GM18873 (cell line): ENCODE results near the gene SHFL.

Source experiments
- ATAC-seq: cut with Tn5 transposase; IDR thresholded peaks from one replicate; pipeline ENCODE4 v1.9.1; 2021; ENCODE audit warnings: mild to moderate bottlenecking, moderate library complexity, moderate number of reproducible peaks; ENCODE audit not compliant: unreplicated experiment, low FRiP score

Gene SHFL

GRCh38 chr19:10086591-10087192 lies 575 bp downstream of the SHFL start:
- ATAC-seq: no peak

GRCh38 chr19:10087296-10088061 lies 1.4 kb downstream of the SHFL start:
- ATAC-seq: no peak

- ATAC-seq: no peak
These were observed 2.9 kb downstream of the SHFL start for GRCh38 chr19:10088949-10089554.

GRCh38 chr19:10089801-10090375 lies 3.8 kb downstream of the SHFL start:
- ATAC-seq: no peak

DNA sequence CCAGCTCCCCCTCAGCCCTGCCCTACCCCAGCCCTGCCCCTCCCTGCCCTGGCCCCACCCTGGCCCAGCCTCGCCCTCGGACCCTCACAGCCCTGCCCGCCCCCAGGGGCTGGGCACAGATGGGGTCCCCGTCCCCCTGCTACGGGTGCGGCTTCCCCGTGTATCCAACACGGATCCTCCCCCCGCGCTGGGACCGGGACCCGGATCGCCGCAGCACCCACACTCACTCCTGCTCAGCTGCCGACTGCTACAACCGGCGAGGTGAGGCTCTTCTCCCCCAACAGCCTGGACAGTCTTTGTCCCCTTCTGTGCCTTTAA lies 5.2 kb downstream of the SHFL start:
- no peak for ATAC-seq

GRCh38 chr19:10091895-10092641 lies 6.0 kb downstream of the SHFL start:
- no peak for ATAC-seq

DNA sequence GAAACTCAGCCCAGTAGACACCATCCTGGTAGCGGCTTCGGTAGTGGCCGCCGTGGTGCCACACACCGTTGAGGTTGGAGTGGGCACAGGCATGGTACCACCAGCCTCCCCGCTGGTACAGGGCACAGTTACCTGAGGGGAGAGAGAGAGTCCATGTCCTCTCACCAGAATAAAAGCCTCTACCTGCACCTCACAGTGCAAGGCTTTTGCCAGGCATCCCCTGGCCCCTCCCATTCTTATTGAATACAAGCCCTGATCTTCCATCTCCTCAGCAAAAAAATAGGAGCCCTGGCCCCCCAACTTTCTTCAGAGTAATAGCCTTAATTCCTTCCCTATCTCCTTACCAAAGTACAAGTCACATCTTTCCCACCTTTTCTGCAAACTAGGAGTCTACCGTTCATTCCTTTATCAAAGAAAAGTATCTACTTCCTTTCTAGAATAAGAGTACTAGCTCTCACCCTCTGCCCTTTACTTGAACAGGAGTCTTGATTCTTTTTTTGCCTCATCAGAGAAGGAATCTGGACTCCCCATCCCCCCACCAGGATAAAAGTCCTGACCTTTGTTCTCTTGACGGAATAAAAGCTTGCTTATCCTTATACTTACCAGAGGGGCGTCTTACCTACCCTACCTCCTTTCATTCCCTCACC lies 6.7 kb downstream of the SHFL start:
- ATAC-seq: no peak

GRCh38 chr19:10093295-10094186 lies 7.4 kb downstream of the SHFL start:
- ATAC-seq: no peak

DNA sequence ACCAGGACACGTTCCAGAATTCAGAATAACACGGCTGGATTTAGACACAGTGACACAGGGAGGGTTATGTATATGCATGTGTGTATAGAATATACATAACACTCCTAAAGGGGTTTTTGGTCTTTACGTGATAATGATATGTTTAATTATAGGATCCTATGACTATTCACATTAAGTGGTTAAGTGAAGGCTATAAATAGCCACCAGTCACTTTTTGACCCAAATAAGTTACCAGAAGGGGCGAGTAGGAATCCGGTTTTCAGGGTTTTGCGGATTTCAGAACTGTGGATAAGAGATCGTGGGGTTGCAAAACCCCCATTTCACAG lies 9.5 kb downstream of the SHFL start:
- ATAC-seq: no peak

GRCh38 chr19:10095948-10096614 lies 10.0 kb downstream of the SHFL start:
- peak; percentile 54 for ATAC-seq

GRCh38 chr19:10096615-10096963 lies 10.5 kb downstream of the SHFL start:
- ATAC-seq: no peak

DNA sequence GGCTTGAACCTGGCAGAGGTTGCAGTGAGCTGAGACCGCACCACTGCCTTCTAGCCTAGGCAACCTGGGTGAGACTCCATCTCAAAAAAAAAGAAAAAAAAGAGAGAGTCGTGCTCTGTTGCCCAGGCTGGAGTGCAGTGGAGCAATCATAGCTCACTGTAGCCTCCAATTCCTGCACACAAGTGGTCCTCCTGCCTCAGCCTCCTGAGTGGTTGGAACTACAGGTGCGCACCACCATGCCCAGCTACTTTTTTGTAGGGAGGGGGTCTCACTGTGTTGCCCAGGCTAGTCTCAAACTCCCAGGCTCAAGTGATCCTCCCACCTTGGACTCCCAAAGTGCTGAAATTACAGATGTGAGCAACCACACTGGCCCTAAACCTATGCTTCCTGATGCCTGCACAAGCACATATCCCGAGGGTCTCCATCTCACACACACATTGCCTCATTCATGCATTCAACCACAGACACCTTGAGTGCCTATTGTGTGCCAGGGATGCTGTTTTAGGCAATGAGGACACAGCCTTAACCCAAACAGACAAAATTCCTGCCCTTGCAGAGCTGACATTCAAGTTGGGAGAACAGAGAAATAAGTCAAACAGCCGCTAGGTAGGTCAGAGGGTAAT lies 14.2 kb downstream of the SHFL start:
- no peak for ATAC-seq

GRCh38 chr19:10102787-10103236 lies 16.7 kb downstream of the SHFL start:
- ATAC-seq: no peak

DNA sequence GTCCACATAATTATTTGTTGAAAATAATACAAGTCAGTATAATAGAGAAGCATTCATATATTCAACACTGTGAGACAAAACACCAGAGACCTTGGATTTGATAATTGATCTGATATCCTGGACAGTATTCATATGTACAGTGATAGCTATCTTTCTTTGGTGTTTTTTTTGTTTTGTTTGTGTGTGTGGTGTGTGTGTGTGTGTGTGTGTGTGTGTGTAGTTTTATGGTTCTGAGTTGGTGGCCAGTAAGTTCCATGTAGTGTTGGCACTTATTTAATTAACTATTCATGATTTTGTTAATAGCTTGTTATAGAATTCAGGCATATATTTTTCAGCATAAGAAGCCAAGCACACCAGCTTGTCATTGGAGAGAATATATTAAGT lies 18.0 kb downstream of the SHFL start:
- no peak for ATAC-seq

GRCh38 chr19:10104665-10105508 lies 18.8 kb downstream of the SHFL start:
- ATAC-seq: peak; percentile 37

- ATAC-seq: no peak
These were observed 19.5 kb downstream of the SHFL start for GRCh38 chr19:10105509-10106099.
